GM21447 (cell line): ENCODE measurements around the gene F8A3.
"Not testable (repeated sequence)": the region's sequence is repeated elsewhere in the genome, so short reads cannot be mapped to it uniquely, and the experiment has no call there.

Experiments used
- ATAC-seq: cut with Tn5 transposase; IDR thresholded peaks from one replicate; pipeline ENCODE4 v1.9.1; 2021; ENCODE audit not compliant: unreplicated experiment

F8A3 gene

DNA sequence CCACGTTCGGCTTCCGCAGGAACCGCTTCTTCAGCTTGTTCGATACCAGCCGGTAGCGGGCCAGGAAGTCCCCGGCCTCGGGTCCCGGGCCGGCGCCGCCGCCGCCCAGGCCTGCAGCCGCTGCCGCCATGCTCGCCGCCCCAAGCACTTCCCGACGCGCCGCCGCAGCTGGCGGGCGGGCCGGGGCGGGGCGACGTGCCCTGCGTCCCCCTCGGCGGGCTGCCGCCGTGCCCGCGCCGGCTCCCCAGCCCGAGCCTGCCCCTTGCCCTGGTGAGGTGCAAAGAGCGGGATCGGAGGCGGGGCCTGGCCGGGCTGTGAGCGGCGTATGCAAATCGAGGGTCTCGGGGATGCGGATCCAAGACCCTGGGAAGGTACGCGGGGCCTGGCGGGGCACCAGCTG lies at the start of gene F8A3:
TSS of gene F8A3 (minus strand) at position 150 of the 400 bp plus-strand sequence. CDS start at position 130, 20 bp downstream.
- ATAC-seq: peak; percentile 77

DNA sequence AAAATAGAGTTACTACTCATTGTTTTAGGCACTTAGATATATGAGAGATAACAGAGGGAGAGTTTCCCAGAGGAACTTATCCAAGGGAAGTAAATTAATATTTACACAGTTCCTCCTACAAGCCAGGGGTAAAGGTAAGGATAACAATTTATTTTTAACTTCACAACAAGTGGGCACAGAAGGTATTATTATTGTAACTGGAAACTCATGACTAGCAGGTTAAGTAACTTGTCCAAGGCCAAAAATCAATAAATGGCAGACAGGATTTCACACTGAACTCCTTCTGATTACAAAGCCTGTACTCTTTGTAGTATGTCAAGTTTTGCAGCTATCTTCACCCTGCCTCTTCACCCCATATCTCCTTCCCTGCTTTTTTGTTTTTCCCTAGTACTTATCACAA lies 46.9 kb upstream of the F8A3 start:
- ATAC-seq: no peak

DNA sequence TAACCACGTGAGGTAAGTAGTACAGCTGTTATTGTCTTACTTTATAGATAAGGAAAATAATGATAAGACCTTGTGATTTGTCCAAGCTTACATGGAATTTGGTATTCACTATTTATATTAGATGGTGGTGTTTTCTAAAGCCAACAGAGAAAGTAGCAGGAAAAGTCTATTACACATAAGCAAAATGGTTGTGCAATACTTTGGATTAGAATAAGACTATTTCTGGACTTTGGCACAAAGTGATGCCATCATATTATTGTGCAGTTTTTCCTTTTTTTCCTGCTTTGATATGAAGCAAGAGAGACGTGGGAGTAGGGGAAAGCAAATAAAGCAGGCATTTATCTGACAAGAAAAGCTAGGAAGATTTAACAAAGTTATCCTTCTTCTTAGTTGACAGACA lies 36.7 kb upstream of the F8A3 start:
- ATAC-seq: not testable (repeated sequence)

DNA sequence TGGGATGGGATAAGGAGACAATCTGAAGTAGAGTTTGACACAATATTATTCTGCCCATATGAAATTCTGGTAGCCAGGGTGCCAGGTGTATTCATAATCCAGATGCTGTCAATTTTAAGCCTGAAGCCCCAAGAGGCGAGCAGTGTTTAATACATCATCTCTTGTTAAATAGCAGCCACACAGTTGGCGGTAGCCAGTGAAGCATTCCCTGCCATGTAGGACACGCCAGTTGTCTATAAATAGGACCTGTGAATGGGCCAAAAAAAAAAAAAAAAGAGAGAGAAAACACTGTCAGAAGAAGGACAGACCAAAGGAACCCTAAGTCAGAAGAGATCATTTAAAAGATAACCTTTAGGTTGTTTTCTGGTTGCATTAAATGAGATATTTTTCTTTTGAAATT lies 33.0 kb upstream of the F8A3 start:
- ATAC-seq: not testable (repeated sequence)

DNA sequence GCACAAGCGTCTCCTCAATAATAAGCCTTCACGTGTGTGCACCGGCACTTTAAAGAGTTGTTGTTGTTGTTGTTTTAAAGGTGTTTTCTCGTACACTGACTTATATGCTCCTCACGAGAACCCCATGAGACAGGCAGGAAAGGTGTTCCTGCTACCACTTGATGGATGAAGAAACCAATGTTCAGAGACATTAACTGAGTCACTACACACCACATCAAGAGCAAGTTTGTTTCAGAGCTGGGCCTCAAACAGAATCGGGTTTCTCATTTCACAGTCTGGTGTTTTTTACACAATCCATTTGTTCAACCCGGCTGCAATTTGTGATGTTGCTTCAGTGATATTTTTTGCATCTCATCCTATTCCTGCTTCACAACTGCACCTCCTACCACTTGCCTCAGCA lies 18.7 kb upstream of the F8A3 start:
- not testable (repeated sequence) for ATAC-seq

DNA sequence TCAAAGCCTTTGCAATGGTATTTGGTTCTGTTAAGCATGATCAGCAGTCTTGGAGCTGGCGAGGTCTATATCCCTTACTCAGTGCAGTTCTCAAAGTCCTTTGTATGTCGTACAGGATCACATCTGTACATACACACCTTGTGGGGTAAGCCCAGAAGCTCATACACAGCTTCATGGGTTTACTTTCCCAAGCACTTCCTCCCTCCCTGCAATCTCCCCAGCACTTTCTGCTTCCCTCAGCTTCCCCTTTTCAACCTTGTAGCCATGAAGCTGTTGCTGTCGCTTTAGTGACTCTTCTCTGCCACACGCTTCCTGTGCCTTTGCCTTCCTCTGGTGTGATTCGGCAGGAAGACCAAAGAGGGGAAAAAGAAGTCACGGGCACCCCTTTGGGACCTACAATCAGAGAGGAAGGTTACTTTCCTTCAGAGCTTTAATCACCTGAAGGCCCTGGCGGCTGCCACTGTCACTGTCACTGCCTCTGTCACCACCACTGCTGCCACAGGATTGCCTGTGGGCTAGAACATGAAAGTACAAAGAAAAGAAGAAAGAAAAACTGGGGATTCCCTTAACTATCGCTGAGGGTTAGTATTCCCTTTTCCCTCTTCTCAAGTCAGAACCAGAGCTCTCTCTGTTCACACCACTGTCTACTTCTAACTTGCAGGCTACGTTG lies 8.0 kb upstream of the F8A3 start:
- peak; percentile 74 for ATAC-seq

DNA sequence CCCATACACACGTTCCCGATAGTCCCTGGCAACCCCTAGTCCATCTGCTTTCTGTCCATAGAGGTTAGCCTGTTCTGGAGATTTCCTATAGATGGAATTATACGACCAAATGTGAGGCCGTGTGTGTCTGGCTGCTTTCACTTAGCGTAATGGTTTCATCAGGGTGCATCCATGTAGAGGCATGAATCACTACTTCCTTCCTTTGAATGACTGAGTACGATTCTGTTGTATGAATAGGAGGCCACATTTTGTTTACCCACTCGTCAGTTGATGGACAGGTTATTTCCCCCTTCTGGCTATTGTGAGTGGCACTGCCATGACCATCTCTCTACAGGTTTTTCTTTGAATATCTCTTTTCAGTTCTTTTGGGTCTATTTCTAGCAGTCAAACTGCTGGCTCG lies 2.1 kb upstream of the F8A3 start:
- not testable (repeated sequence) for ATAC-seq

DNA sequence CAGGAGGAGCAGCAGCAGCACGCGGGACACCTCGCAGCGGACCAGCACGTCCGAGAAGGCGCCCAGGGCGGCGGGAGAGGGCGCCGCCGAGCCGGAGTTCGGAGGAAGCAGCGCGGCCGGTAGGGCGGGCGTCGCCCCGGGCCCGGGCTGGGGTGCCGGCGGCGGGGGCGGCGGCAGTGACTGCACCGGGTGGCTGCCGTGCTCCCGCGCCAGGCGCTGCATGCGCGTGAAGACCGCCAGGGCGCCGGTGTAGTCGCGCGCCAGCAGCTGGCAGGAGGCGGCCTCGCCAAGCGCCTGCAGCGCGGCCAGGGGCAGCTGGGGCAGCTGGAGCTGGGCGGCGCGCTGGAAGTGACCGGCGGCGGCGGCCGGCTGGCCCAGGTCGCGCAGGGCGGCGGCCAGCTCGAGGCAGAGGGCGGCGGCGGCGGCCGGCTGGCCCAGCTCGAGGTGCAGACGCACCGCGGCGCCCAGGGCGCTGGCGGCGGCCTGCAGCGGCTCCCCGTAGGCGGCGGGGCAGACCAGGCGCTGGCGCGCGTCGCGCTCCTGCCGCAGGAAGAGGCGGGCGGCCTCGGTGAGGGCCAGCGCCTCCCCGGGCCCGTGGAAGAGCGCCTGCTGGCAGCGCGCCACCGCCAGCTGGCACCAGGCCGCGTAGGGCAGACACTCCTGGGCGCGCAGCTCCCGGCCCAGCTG lies 516 bp downstream of the F8A3 start:
- ATAC-seq: peak; percentile 55

DNA sequence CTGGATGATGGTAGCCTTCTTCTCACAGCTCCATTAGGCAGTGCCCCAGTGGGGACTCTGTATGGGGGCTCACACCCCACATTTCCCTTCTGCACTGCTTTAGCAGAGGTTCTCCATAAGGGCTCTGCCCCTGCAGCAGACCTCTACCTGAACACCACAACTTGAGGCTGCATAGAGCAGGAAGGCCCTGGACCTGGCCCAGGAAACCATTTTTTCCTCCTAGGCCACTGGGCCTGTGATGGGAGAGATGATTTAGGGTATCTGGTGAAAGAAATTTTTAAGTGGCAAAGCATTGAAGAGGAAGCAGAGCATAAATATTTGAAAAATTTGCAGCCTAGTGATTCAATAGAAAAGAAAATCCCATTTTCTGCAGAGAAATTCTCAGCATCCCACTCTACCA lies 17.3 kb downstream of the F8A3 start:
- no peak for ATAC-seq

DNA sequence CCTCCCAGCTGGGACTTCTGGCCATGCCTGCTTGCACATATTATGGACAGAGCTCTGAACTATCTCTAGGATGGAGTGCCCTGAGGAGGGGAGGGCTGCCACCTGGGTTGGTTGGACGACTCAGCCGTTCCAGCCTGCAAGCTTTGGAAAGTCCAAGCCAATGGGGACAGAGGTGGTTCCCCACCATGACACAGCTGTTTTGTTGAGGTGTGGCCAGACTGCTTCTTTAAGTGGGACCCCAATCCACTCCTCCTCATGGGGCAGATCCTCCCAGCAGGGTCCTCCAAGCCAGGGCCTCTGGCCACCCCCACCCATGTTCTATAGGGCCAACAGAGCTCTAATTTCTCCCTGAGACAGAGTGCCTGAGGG lies 22.7 kb downstream of the F8A3 start:
- ATAC-seq: no peak

DNA sequence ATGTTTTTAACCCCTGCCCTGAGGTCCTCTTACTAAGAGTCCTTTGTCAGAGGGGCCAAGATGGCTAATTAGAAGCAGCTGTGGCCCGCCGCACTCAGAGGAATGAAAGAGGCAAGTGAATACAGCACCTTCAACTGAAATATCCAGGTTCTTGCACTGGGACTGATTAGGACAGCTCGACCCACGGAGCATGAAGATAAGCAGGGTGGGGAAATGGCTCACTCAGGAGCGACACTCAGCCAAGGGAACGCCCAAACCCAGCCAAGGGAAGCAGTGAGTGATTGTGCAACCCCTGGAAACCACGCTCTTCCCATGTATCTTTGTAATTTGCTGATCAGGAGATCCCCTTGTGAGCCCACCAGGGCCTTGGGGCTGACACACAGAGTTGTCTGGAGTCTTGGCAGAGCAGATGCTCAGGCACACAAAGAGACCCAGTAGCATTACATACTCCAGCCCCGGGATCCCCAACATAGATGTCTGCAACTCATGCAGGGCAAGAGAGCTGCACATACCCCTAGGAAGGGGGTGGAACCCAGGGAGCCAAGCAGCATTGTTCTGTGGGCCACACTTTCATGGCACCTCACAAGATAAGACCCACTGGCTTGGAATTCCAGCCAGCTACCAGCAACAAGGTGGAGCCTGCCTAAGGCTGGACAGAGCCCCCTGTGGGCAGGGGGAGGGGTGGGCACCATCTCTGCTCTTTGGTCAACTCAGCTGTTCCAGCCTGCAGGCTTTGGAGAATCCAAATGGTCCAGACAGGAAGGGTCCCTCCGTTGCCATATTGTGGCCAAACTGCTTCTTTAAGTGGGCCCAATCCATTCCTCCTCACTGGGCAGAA lies 23.3 kb downstream of the F8A3 start:
- no peak for ATAC-seq

DNA sequence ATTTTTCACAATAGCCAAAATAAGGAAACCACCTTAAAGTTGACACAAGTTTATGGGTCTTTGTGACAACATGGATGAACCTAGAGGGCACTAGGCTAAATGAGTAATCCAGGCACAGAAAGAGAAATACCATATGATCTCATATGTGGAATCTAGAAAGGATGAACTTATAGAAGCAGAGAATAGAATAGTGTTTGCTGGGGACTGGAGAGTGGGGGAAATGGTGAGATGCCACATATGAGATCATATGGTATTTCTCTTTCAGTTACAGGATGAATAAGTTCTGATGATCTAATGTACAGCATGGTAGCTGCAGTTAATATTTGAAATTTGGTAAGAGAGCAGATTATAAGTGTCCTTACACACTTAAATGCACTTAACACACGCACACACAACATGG lies 40.7 kb downstream of the F8A3 start:
- no peak for ATAC-seq
